Inflammatory macrophage treated with lipopolysaccharide for 1 hour (primary cell): Measurements from ENCODE around the gene SNX13.

Experiments used
- DNase-seq, 2 donors: peaks; one replicate each; pipeline ENCODE4 v3.0.0-alpha.2; 2020 to 2022

The SNX13 gene

DNA sequence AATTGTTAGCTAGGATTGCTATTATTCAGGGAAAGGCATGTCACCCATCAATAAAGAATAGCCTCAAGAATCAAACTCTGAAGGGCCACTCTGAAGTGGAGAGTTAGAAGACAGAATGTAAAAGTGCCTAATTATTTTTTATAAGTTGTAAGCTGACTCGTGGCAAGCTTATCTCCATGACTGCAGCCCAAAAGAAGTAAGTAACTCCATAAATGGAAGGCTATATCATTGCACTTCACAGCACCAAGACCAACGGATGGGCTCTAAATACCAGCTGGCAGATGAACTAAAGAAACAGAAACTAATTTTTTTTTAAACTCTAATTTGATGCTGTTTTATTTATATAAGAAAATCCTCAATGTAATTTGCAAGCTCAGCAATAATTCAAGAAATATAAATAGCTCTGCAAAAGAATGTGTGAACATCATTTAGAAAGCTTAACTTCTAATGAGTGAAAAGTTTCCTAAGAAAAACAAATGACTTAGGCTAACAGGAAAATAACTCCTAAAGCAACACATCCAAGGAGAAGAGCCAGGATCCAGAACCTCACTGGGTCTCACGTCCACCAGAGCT lies 165.5 kb downstream of the SNX13 start:
- DNase-seq = no peak

DNA sequence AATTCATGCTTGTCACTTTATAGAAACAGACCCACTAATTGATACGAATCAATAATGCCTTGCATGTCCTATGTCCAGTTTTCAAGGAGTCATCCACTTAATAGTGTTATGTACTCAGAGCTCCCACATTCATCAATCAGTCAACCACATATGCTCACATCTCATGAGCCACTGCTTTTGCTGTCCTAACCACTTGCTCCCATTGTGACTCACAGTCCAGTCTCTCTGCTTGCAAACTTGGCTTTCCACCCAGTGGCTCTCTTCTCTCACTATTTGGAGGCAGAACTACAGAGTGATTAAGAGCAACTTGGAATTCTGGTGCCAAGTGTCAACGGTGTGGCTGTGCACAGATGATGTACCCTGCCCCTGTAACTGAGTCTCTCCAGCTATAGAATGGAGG lies 166.0 kb downstream of the SNX13 start:
- peak in 1 of 2 donors; percentile 39 for DNase-seq

DNA sequence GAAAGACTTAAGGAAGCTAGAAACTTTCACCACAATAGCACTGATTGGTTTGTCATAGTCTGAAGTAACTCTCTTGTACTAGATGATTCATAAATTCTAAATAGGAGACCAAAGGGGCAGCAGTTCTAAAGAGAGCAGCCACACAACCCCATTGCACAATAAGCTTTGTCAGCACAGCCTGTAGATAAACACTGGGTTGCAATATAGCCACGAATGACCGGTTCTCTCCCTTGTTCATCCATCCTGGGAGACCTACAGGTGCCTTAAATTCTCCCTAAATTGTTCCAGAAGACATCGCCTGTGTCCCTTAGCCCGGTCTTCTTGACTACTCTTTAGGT lies 167.0 kb downstream of the SNX13 start:
- DNase-seq = peak; percentile 81 to 89

DNA sequence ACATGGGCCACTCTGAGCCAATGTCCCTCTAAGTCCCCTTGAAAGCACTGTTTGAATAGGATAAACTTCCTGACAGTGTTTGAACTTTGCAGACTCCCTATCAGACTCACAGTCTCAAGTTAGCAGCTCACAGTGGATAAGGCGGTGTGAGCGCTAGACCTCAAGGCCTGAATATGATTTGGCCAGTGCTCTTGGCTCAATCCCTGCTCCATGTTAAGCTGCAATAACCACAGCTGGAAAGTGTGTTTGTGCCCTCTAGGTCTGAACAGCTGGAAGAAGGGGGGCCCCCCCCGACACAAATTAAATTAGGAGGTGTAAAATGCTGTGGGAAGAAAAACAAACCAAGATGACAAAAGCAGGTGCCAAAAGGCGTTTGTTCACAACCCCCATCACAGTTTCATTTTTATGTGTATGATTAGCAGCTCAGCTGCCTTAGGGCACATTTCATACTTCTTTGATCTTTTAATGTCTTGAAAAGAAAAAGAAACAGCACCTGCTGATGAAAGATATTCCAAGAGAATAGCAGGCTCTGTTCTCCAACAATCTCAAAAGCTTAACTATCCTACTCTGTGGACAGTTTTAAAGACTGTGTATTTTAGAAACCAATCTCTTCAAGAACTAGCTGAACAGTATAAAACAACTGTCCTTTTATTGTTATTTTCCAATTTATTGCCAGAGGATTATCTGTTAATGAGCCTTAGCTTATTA lies 167.6 kb downstream of the SNX13 start:
- DNase-seq = no peak

DNA sequence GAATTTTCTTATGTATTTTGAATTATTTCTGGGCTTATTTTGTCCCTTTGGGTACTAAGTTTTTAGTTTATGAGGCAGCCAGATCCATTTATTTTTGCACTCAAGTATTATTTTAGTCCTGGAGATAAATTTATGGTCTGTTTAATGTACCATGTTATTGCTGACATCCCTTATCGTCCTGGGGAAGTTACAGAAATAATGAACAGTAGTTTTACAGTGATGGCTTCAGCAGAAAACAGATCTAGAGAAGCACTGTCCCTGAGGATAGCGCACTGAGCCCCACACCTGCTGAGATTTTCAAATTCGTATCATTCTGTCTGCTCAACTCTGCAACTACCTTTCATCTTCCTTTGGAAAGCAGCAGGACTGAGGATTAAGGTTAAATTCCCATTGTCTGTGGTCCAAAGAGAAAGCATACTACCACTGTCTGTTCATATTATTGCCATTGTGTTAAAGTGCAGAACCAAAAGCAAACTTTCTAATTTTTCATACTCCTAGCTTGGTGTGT lies 168.3 kb downstream of the SNX13 start:
- no peak for DNase-seq

DNA sequence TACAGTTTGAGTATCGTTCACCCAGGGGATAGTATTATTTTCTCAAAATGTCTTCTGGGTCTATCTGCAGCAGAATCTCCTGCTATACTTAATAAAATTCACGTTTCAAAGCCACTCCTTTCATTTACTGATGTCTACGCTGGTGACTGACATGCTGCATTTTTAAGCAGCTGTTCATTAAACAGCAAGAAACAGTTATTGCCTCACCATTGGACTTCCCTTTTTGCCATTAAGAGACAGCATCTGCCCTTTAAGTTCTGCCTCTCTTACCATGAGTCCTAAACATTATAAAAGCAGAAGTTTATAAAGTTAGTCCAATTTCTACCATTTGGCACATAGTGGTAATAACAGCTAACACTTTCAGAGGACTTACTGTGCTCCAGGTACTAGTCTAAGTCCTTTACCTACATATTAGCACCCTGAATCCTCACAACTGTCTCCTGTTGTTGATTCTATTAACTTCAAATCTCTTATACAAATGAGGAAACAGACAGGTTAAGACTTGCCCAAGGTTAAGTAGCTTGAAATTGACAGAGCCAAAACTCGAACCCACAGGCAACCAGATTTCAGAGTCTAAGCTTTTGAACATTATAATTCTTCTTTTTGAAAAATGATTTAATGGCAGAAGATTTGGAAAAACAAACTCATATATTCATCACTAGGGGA lies 169.5 kb downstream of the SNX13 start:
- DNase-seq = peak; percentile 85 to 87

DNA sequence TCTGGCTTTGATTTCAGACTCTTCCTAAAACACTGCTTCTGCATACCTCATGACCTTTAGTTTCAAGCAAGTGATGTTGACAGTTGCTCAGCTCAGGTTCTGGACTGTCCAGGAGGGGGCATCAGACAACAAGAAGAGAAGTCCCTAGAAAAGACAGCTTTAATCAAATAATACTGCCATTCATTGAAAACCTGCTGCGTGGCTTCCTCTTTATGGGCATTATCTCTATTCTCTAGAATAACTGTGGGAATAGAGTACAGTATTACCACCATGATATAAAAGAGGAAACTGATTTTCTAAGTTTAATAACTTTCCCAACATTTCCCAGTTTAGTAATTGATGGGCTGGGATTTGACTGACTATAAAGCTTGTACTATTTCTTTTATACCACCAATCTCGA lies 170.4 kb downstream of the SNX13 start:
- DNase-seq = peak; percentile 52 to 75

DNA sequence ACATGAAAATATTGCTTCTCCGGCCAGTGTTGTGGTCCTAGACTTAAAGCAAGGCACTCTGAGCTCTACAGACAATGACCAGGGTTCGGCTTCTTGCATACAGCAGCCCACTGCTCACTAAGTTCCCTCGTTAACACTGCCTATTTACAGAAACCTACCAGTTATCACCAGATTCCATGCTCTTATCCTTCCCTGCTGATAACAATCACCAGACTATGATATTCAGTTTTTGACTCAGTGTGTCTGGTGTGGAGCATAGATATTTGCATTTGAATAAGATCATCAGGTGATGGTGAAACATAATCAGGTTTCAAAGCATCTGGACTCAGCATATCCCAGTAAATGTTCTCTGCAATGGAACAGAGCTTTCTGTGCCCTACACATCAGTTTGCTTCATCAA lies 182.3 kb downstream of the SNX13 start:
- DNase-seq = no peak

DNA sequence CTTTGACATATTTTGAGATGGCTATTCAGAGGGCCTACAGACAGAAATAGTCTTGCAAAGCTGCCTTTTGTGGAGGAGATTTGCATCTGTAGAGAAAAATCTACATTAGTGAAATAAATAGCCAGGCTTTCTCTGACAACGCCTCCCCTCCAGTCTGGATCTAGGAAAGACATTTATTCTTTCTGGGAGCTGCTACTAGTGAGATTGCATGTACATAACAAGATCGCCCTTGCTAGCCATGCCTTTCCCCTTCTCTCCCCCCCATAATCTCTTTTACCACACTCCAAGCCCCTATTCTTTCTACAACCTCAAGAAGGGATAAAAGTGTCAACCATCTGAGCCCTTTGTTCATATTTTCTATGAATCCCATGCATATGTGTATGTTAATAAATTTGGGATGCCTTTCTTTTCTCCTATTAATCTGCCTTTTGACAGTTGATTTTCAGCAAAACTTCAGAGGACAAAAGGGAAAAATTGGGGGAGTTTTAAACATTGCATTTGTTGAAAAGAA lies 194.2 kb downstream of the SNX13 start:
- no peak for DNase-seq

DNA sequence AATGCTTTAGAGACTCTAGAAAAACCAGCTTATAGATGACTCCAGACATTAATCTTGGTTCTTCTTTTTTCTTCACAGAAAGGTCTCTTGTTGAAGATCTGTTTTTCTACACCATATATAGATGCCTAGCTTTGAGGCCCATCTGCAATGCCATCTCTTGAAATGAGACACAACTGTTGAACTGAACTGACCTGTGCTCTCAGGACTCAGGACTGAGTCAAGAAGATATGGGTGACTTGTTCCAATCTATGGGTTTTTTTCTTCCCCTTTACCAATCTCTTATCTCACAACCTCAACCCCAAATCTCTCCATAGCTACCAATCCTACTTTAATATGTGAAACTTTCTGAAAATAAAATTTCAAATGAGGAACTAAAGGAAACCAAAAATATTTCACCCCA lies 194.7 kb downstream of the SNX13 start:
- DNase-seq = no peak

DNA sequence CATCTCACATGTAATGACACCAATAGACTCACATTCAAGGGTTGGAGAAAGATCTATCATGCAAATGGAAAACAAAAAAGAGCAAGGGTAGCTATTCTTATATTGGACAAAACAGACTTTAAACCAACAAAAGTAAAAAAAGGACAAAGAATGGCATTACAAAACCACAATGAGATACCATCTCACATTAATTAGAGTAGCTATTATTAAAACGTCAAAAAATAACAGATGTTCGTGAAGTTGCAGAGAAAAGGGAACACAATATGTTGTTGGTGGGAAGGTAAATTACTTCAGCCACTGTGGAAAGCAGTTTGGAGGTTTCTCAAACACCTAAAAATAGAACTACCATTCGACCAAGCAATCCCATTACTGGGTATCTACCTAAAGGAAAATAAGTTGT lies 197.0 kb downstream of the SNX13 start:
- no peak for DNase-seq

DNA sequence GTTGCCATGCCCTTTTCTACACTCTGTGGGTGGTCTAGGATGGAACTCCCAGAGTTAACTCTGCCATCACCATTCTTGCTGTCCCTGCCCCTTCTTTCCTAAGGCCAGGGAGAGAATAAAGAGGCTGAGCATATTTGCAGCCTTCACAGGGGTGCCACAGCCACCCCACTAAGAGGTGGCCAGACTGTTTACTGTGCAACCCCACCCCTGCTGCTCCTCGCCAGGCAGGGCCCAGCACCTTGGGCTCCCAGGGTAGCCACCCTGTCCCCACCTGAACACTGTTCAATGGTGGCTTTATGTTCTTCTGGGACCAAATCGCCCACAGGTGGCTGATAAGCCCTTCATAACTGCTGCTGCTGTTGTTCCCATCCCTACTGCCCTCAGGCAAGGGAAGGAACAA lies 198.9 kb downstream of the SNX13 start:
- DNase-seq = no peak
